ENCODE data around the gene A3GALT2.

Gene A3GALT2

DNA sequence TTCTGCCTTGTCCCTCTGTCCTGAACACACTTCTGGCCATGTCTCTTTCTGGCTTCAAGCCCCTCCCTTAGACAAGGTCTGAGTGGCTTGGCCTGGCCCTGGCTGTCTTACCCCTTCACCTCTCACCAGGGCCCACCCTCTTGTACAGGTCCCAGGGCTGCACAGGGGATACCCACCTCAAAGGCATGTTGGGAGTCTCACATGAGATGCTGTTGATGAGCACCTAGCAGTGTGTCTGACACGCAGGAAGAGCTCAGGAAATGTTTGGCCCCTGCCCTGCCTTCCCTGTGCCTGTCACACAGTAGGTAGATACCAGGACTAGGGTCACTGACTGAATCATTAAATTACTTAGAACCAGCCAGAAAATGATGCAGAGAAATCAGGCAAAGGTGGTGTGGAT is 48.0 kb downstream of the A3GALT2 start:
- no peak for DNase-seq (ENCODE audit: low read depth in 3 of 3, low spot score in 1 of 3)

DNA sequence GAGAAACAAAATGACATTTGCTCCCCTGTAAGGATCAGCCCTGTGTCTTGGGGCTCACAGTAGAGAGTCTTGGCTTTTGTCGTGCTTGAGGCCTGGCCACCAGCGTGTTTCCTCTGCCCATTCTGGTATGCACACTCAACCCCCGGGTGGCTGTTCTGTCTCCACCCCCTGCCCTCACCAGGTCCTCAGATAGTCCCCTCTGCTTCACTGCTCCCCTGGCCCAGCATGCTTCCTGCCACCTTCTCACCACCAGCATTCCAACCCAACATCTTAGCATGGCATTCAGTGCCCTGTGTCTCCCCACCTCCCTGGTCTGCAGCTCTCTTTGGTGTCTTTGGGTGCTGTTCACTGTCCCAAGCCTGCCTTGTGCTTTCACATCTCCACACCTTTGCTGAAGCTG is 48.4 kb downstream of the A3GALT2 start:
- DNase-seq (ENCODE audit: low read depth in 3 of 3, low spot score in 1 of 3): no peak

DNA sequence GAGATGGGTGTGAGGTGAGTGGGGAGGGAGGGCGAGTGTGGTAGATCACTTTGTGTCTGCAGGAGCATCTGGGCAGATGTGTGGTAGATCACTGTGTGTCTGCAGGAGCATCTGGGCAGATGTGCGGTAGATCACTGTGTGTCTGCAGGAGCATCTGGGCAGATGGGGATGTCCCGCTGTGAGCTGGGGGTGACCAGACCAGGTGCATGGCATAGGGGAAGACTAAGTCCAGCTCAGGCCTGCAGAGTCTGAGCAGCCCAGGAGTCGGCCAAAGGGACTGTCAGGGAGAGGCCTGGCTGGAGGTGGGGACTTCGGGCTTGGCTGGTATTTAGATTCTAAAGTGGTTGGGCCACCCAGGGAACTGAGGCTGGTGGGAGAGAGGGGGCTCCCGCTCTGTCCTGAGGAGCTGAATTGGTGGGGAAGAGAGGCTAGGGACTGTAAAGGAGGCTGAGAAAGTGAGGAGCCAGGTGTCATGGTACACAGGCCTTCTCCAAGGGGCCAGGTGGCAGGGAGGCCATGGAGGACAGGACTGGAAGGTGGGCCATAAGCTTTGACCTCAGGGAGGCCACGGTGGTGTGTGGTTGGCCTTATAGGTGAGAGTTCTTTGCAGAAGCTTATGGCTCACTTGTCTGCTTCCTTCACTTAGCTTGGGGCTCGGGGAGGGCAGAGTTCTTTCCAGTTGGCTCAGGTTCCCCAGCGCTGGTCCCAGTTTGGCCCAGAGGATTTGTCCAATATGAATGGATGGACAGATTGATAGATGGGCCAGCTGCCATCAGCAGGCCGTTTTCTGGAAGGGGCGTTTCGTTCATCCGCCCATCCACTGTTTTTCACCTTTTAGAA is 49.0 kb downstream of the A3GALT2 start:
- no peak for DNase-seq (ENCODE audit: low read depth in 3 of 3, low spot score in 1 of 3)

DNA sequence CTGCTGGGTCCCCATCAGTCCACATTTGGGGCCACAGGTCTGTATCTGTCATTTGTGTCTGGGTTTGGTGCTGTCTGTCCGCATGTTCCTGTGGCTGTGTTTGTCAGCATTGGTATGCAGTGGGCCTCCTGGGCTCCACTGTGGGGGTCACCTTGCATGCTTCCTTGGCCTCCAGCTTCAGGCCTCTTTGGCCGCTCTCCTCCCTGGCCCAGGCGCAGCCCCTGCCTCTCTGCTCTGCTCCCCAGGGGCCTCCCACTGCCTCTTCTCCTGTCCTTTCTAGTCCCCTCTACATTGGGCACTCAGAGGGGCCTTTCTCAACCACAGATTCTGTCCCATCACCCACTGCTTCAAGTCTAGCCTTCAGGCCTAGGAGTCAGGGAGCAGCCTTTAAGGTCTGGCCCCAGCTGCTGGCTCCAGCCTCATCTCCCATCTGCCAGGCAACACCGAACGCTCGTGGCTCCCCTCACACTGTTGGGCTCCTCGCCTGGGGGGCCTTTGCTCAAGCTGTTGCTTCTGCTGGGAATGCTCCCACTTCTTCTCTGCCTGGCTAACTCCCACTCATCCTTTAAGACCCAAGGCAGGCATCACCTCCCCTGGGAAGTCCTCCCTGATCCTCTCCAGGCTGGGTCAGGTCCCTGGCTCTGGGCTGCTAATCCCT is 50.0 kb downstream of the A3GALT2 start:
- DNase-seq (ENCODE audit: low read depth in 3 of 3, low spot score in 1 of 3): no peak

GRCh38 chr1:33270379-33270778 is 50.5 kb downstream of the A3GALT2 start:
- DNase-seq (ENCODE audit: low read depth in 3 of 3, low spot score in 1 of 3): no peak

DNA sequence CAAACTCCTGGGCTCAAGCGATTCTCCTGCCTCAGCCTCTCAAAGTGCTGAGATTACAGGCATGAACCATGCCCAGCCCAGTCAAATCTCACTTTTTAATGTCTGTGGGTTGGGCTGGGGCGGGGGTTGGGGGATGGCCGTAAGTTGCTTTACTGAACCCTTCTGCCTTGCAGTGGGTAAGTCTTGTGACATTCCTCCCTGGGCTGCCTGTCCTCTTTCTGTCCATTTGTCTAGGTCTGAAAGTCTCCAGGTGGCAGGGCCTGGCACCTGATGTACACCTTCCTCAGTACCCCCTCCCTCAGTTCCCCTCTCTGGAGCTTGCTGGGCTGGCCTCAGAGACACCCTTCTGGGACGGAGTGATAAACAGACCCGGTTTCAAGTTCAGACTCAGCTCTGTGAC is 51.3 kb downstream of the A3GALT2 start:
- no peak for DNase-seq (ENCODE audit: low read depth in 3 of 3, low spot score in 1 of 3)

GRCh38 chr1:33268927-33269610 is 51.8 kb downstream of the A3GALT2 start:
- DNase-seq (ENCODE audit: low read depth in 3 of 3, low spot score in 1 of 3): no peak

- DNase-seq (ENCODE audit: low read depth in 3 of 3, low spot score in 1 of 3): no peak
These were observed 52.4 kb downstream of the A3GALT2 start for GRCh38 chr1:33268457-33268856.

DNA sequence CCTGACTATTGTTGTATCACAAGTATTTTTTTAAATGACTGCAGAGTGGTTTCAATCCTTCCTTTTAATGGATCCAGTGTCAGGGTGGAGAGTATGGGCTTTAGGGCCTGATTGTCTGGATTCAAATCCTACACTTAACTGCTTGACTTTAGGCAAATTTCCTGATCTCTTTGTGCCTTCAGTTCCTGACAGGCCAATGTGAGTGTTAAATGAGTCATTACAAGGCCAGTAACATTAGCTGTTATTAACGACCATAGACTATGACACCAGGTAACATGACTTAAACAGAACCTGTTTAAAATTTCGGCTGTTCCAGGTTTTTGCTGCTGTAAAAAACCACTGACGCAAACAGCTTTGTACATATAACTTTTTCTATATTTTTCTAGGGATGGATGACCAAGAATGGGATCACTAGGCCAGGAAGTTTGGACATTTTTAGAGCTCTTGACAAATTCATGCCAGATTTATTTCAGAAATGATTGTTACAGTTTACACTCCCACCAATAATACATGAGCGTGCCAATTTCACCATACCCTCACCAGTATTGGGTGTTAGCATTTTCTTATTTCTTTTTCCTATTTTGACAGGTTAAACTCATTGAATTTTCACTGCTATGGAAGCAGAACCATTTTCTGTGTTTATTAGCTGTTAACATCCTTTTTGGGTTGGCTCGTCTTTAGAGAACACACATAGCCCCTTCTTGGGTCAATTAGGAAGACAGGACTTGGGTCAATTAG is 53.3 kb downstream of the A3GALT2 start:
- DNase-seq (ENCODE audit: low read depth in 3 of 3, low spot score in 1 of 3): no peak

DNA sequence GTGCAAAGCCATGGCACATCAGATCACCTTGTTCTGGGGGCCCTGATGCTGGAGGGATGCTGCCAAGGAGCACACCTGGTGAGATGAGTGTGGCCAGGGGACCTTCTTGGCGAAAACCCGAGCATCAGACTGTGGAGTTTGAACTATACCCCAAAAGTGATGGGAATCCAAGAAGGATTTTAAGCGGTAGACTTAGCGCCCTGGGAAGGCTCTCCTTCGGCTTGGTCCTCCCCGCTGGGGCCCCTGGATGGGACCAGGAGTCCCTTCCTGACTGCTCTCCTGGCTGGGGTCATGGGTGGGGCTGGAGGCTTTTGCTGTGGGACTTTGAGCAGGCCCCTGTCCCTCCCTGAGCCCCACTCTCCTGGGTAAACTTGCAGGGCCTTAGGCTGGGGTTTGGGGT is 54.1 kb downstream of the A3GALT2 start:
- DNase-seq (ENCODE audit: low read depth in 3 of 3, low spot score in 1 of 3): no peak

- DNase-seq (ENCODE audit: low read depth in 3 of 3, low spot score in 1 of 3): no peak
These were observed 54.9 kb downstream of the A3GALT2 start for GRCh38 chr1:33265780-33266605.

DNA sequence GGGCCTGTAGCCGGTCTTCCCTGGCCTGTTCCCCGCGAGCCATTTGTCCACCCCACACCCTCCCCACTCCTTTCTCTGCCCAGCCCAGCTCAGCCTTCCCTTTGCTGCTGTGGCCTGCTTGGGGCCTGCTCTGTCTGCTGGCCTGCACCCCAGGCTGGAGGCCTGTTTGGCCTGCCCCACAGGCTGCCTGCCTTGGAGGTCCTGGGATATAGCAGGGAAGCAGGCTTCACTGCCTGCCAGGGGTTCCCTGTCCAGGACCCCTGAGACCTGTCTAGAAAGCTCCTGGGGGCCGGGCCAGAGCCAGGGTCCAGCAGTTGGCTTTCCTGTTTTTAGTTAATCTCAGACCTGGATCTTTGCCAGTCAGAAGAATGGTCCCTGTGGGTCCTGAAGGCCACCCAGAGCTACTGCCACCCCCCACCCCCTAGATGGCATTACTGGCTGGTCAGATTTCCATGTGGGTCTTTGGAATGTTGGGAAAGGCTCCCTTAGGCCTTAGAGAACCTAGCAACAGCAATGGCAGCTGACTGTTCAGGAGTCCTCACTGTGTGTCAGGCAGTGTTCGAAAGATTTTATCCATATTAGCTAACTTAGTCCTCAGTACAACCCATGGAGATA is 56.9 kb downstream of the A3GALT2 start:
- no peak for DNase-seq (ENCODE audit: low read depth in 3 of 3, low spot score in 1 of 3)

DNA sequence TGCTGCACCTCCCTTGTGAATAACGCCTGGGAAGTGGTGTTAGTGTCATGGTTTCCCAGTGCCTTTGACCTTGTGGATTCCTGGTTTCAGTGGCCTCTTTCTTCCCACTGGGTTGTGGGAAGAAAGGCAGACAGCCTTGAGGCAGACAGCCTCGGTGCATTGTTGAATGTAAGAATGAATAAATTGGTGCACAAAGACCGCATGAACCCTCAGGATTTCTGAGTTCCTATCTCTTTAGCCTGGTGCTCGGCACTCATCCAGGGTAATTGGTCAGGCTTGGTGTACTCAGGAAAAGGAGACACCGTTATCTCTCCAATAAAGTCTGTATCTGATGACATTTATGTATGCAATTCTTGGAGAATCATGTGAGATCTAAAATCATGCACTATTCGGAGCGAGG is 59.6 kb downstream of the A3GALT2 start:
- DNase-seq (ENCODE audit: low read depth in 3 of 3, low spot score in 1 of 3): no peak

- DNase-seq (ENCODE audit: low read depth in 3 of 3, low spot score in 1 of 3): no peak
These were observed 60.5 kb downstream of the A3GALT2 start for GRCh38 chr1:33260439-33260838.

GRCh38 chr1:33259879-33260278 is 61.0 kb downstream of the A3GALT2 start:
- DNase-seq (ENCODE audit: low read depth in 3 of 3, low spot score in 1 of 3): no peak

- no peak for DNase-seq (ENCODE audit: low read depth in 3 of 3, low spot score in 1 of 3)
These were observed 62.1 kb downstream of the A3GALT2 start for GRCh38 chr1:33258788-33259274.

DNA sequence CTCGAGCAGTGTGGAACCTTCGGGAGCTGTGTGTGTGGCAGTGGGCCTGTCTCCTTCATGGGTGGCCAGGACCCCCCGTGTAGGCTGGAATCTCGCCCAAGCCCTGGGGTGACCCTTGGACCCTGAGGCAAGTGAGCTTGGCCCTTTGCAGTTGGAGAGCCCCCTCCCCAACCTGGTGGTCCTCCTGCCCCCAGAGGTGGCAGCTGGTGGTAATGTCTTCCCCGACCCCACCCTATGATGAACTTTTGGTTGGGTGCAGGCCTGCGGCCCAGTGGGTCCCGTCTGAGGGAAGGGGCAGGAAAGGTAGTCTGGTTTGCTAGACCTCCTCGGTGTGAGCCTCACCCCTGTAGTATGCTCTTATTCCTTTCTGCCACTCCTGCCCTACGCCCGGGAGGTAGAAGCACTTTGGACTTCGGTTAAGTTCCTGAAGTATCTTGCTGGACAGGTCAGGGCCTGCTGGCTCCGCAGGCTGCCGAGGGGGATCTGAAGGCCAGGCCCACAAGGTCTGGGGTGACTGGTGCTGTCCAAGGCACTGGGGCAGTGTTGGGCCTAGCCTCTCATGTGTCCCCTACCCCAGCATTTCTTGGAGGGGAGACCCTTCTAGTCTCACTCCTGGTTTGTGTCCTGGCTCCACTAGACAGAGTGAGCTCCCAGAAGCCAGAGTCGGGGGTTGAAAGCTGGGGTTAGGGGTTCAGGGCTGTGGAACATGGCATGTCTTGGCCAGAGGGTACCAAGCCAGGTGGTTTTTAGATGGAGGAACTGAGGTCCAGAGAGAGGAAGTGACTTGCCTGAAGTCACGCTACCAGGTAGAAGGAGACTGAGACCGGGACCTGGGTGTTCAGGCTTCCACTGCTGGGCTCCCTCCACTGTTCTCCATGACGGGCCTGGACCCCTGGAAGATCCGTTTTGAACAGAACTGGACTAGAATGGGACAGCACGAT is 62.9 kb downstream of the A3GALT2 start:
- DNase-seq (ENCODE audit: low read depth in 3 of 3, low spot score in 1 of 3): no peak

- no peak for DNase-seq (ENCODE audit: low read depth in 3 of 3, low spot score in 1 of 3)
These were observed 63.6 kb downstream of the A3GALT2 start for GRCh38 chr1:33257207-33257771.

Data from stimulated activated CD4-positive, alpha-beta T cell treated with anti-CD3 and anti-CD28 coated beads, TNF-alpha, amount 100 ng/mL, for 1 hour (primary cell).